GM12878 (cell line): ENCODE results near the gene C1R. TPM values are rescaled to one million over a fixed set of nuclear protein-coding genes. Genes with fewer than 3 reads are reported as not detected.

Source experiments
- ATAC-seq: fragments of 200-7000 bp; cut with Tn5 transposase; 3 replicates; pipeline ENCODE4 v1.9.1; 2020; ENCODE audit warnings: mild to moderate bottlenecking, moderate library complexity
- BruUV-seq: library from RNA; stranded (reverse); fragments of 400-500 nt; replicated peaks from 2 replicates; lab custom pipeline; 2021; lab: Mats Ljungman, UMichigan
- CTCF ChIA-PET: fragments of 300-600 bp; sonication (Branson Sonifier 250); formaldehyde crosslinking; extraction: SDS; loops from one replicate; lab custom pipeline; 2021; ENCODE audit warnings: inconsistent platforms; lab: Yijun Ruan, JAX
- POLR2A ChIA-PET: fragments of 350-600 bp; formaldehyde crosslinking; extraction: SDS; loops from one replicate; lab custom pipeline; 2021; ENCODE audit warnings: inconsistent platforms; lab: Charles Lee
- RAD21 ChIA-PET: fragments of 300-600 bp; sonication (Branson Sonifier 250); formaldehyde crosslinking; loops from one replicate; lab custom pipeline; 2023; ENCODE audit warnings: antibody characterized with exemption; ENCODE audit not compliant: unreplicated experiment; lab: Charles Lee
- SMC1A ChIA-PET: fragments of 300-600 bp; sonication (Branson Sonifier 250); formaldehyde crosslinking; loops from one replicate; lab custom pipeline; 2023; ENCODE audit not compliant: unreplicated experiment, uncharacterized antibody; lab: Charles Lee
- DNase-seq: peaks from one replicate; pipeline ENCODE4 v3.0.0-alpha.2; 2011; ENCODE audit warnings: low read depth, low spot score
- FAIRE-seq: peaks from 3 replicates; lab custom pipeline; 2011; peaks lifted over from hg19 to GRCh38; lab: Jason Lieb, UNC
- H2AFZ ChIP-seq: 2 replicates; pipeline ENCODE4 v1.6.0; 2011; ENCODE audit warnings: low read depth, low read length, control low read depth; ENCODE audit not compliant: control insufficient read depth
- H3K27ac ChIP-seq: 2 replicates; pipeline ENCODE4 v1.5.1; 2011; ENCODE audit warnings: control low read depth; ENCODE audit not compliant: control insufficient read depth, insufficient read depth
- H3K27me3 ChIP-seq, 2 experiments: replicated peaks in 1 of 2; 2 replicates each; pipeline versions ENCODE4 v1.6.0 to v1.6.1; 2011; ENCODE audit warnings: low read length in 1 of 2; ENCODE audit not compliant: control insufficient read depth in 2 of 2, insufficient read depth in 2 of 2
- H3K36me3 ChIP-seq, 2 experiments: 2 replicates each; pipeline ENCODE4 v1.5.1; 2011; ENCODE audit warnings: low read length in 1 of 2; ENCODE audit not compliant: control insufficient read depth in 2 of 2, insufficient read depth in 2 of 2
- H3K4me1 ChIP-seq: 2 replicates; pipeline ENCODE4 v1.6.1; 2011; ENCODE audit warnings: mild to moderate bottlenecking, low read length, moderate library complexity, mixed read lengths; ENCODE audit not compliant: control insufficient read depth, insufficient read depth
- H3K4me2 ChIP-seq: 2 replicates; pipeline ENCODE4 v1.6.0; 2011; ENCODE audit warnings: control low read depth; ENCODE audit not compliant: control insufficient read depth, insufficient read depth
- H3K4me3 ChIP-seq: fragments of 200-600 bp; sonication (generic); 2 replicates; pipeline ENCODE4 v1.5.1; 2016
- H3K79me2 ChIP-seq: 2 replicates; pipeline ENCODE4 v1.6.0; 2011; ENCODE audit warnings: low read length; ENCODE audit not compliant: control insufficient read depth, insufficient read depth
- H3K9ac ChIP-seq: 2 replicates; pipeline ENCODE4 v1.8.0; 2011; ENCODE audit warnings: low read length, control low read depth, mixed read lengths; ENCODE audit not compliant: control insufficient read depth, insufficient read depth
- H3K9me3 ChIP-seq: replicated peaks from 3 replicates; pipeline ENCODE4 v1.5.1; 2011; ENCODE audit warnings: mild to moderate bottlenecking, low read length; ENCODE audit not compliant: control insufficient read depth, insufficient read depth
- H4K20me1 ChIP-seq: 2 replicates; pipeline ENCODE4 v1.6.0; 2011; ENCODE audit not compliant: control insufficient read depth, insufficient read depth
- BCL11A ChIP-seq: IDR thresholded peaks from 2 replicates; pipeline ENCODE4 v1.6.1; 2011; ENCODE audit warnings: low read depth, low read length
- BRCA1 ChIP-seq: IDR thresholded peaks from 2 replicates; pipeline ENCODE4 v1.6.1; 2011; ENCODE audit warnings: low read depth, low read length, improper control_type of control experiment
- EED ChIP-seq: sonication (generic); IDR thresholded peaks from 2 replicates; pipeline ENCODE4 v1.6.1; 2016; ENCODE audit warnings: antibody characterized with exemption, low read depth
- FOS ChIP-seq: IDR thresholded peaks from 3 replicates; pipeline ENCODE4 v1.6.1; 2011; ENCODE audit warnings: borderline replicate concordance; ENCODE audit not compliant: insufficient read length; ENCODE audit errors: extremely low read depth
- GABPA ChIP-seq: IDR thresholded peaks from 2 replicates; pipeline ENCODE4 v1.6.1; 2014; ENCODE audit warnings: antibody characterized with exemption, low read depth, mild to moderate bottlenecking, inconsistent platforms
- NBN ChIP-seq: fragments of 450-650 bp; IDR thresholded peaks from 2 replicates; pipeline ENCODE4 v1.6.1; 2016
- NFIC ChIP-seq: IDR thresholded peaks from 2 replicates; pipeline ENCODE4 v1.6.1; 2012; ENCODE audit warnings: low read depth, mild to moderate bottlenecking, inconsistent platforms, low read length, moderate library complexity
- PML ChIP-seq: IDR thresholded peaks from 2 replicates; pipeline ENCODE4 v1.6.1; 2012; ENCODE audit warnings: low read length, inconsistent platforms
- SMARCA5 ChIP-seq: fragments of 450-650 bp; IDR thresholded peaks from 2 replicates; pipeline ENCODE4 v1.6.1; 2017; ENCODE audit warnings: mild to moderate bottlenecking
- TCF12 ChIP-seq: IDR thresholded peaks from 2 replicates; pipeline ENCODE4 v1.6.1; 2011; ENCODE audit warnings: low read depth, mild to moderate bottlenecking, low read length
- WRNIP1 ChIP-seq: IDR thresholded peaks from 2 replicates; pipeline ENCODE4 v1.6.1; 2011; ENCODE audit warnings: low read depth, low read length, improper control_type of control experiment, borderline replicate concordance
- ZNF24 ChIP-seq: fragments of 450-650 bp; IDR thresholded peaks from 2 replicates; pipeline ENCODE4 v1.6.1; 2017; ENCODE audit warnings: antibody characterized with exemption, mild to moderate bottlenecking
- ZZZ3 ChIP-seq: IDR thresholded peaks from 2 replicates; pipeline ENCODE4 v1.6.1; 2011; ENCODE audit warnings: low read depth; ENCODE audit not compliant: control insufficient read depth, insufficient read length
- WGBS: methylation state at CpG from one replicate; pipeline ENCODE4 v1.1.6; 2016; ENCODE audit warnings: low lambda C conversion rate; ENCODE audit not compliant: insufficient replicate concordance, insufficient coverage; ENCODE audit errors: missing lambda C conversion rate; 5-methylcytosine and 5-hydroxymethylcytosine counted together
- in situ Hi-C: fragments of 300-500 bp; cut with MboI; formaldehyde crosslinking; loops from 9 replicates; pipeline ENCODE4 v1.14.3; 2018; ENCODE audit warnings: mixed read lengths
- intact Hi-C: fragments of 100-400 bp; cut with micrococcal nuclease; formaldehyde crosslinking; loops from one replicate; pipeline ENCODE4 v1.14.2; 2022; ENCODE audit not compliant: unreplicated experiment
- polyA plus RNA-seq, 11 experiments: library from polyadenylated mRNA; depleted of rRNA in 4 of 11; unstranded in 6 of 11; stranded (reverse) in 5 of 11; fragments of >200 nt; fragmentation: Nextera tagmentation in 4 of 11; fragmentation: Illumina TruSeq in 1 of 11; extraction: Ambion mirVana in 4 of 11; extraction: Trizol in 1 of 11; gene quantifications; 1 replicate in 1 of 11; 2 replicates in 10 of 11; pipeline versions ENCODE4 v1.2.1 to v1.2.3, GENCODE V29; 2011 to 2016; ENCODE audit warnings: inconsistent platforms in 2 of 11, missing spikeins in 2 of 11, low read depth in 1 of 11
- total RNA-seq, 4 experiments: library from RNA; depleted of rRNA in 3 of 4; stranded (reverse); fragments of >200 nt in 3 of 4; fragmentation: Illumina TruSeq in 1 of 4; extraction: Trizol in 1 of 4; gene quantifications; 2 replicates each; pipeline versions ENCODE4 v1.2.1 to v1.2.3, GENCODE V29; 2013 to 2021
- TF ChIP-seq, protein P1 (sequence below): fragments of 450-650 bp; IDR thresholded peaks from 2 replicates; pipeline ENCODE4 v1.6.1; 2016; ENCODE audit warnings: mild to moderate bottlenecking
- TF ChIP-seq, protein P2 (sequence below): fragments of 450-650 bp; IDR thresholded peaks from 2 replicates; pipeline ENCODE4 v1.6.1; 2017; ENCODE audit warnings: mild to moderate bottlenecking, moderate library complexity
- TF ChIP-seq, protein P3 (sequence below): IDR thresholded peaks from 2 replicates; pipeline ENCODE4 v1.6.1; 2011; ENCODE audit warnings: low read depth, mild to moderate bottlenecking, low read length, moderate library complexity, borderline replicate concordance; ENCODE audit errors: extremely low read depth
- TF ChIP-seq, protein P4 (sequence below): IDR thresholded peaks from 2 replicates; pipeline ENCODE4 v1.6.1; 2012; ENCODE audit warnings: low read depth, low read length, improper control_type of control experiment

C1R gene
- total and polyA plus RNA-seq, 10 of the 15 experiments (the other 5 are each of a cell fraction or from before 2014, with no cell fraction given): 0.31 to 1.9 (median 0.96) TPM; not detected in 1

DNA sequence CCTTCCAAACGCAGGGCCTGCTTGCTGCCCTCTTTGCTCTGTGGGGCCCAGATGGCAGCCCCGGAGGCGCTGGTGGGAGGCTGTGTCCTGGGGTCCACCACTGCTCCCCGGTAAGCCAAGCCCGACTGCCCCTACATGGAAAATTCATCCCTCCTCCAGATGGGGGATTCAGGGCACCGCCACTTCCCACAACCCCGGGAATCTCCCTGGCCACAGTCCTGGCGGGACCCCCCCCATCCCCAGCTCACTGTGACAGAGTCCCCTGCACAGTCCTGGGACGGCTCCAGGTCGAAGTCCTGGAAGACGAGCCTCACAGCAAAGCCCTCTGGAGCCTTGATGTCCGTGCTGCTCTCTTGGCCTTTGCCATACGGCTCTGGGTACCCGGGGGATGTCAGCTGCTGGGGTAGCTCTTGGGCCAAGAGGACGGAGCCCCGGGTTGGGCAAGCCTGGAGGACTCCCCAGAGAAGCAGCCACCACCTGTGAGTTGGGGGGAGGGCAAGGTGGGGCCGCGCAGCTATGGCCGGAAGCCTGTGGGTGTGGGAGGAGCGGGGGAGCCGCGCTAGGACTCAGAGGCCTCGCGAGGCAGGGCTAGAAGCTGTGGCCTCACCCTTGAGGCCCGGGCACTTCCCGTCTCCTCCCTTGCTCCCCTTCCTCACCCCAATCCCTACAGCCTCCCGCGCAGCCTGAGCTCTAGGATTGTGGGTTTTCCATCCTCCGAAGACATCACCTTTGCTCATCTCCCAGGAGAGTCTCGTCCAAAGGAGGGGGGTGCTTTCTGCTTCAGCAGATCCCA is 16.0 kb upstream of the C1R start:
- TSS peak; percentile 61 for BruUV-seq
- Histone ChIP-seq H4K20me1 (no peaks in the 10 kb centered on the region), H3K27me3 (no peaks in the 10 kb centered on the region), H2AFZ (peak overlapping the region; percentile 93), H3K79me2 (peaks cover 31% of the 10 kb centered on the region), H3K27ac (peak overlapping the region; percentile 99), H3K9ac (peak overlapping the region; percentile 100), H3K4me1 (peaks cover 12% of the 10 kb centered on the region), H3K9me3 (peaks cover 6% of the 10 kb centered on the region), H3K4me3 (peak overlapping the region; percentile 96), H3K36me3 (peaks cover 0 to 4% of the 10 kb centered on the region in 2 experiments; a peak in 2 of 4 replicates), H3K4me2 (peak overlapping the region; percentile 91)
- 2% methylated on average over 21 of the region's 30 CpGs for WGBS
- peak; percentile 55 for DNase-seq
- in situ Hi-C loops: no loop called here
- ChIA-PET RAD21 (interaction anchor here (0.5 to 7.6 kb wide), 17 partner anchors 15 to 257 kb away, joined by 3 to 89 read pairs (median 4); partner anchors contain the start of genes C12orf57, CDCA3, LPCAT3 and RNU7-1), POLR2A (interaction anchor here (0.7 to 7.2 kb wide), 9 partner anchors 9 to 257 kb away, joined by 3 to 55 read pairs (median 3); partner anchors contain the start of genes C12orf57, CDCA3, CLSTN3 and LPCAT3), SMC1A (interaction anchor here (1.0 to 3.5 kb wide), 14 partner anchors 12 to 256 kb away, joined by 3 to 37 read pairs (median 4); partner anchors contain the start of genes C12orf57, LPCAT3, RNU7-1 and USP5), CTCF (interaction anchor here (0.5 to 7.7 kb wide), 29 partner anchors 9 to 764 kb away, joined by 3 to 61 read pairs (median 4); partner anchors contain the start of genes C12orf57, C1R, CDCA3 and RNU7-1)
- peak; percentile 85 for FAIRE-seq
- ATAC-seq: peak; percentile 98
- intact Hi-C loops: loop anchor here (2.0 kb wide), 1 partner anchor 163 kb away; the partner anchor contains the start of gene C12orf57
- TF ChIP-seq, protein P1, sequence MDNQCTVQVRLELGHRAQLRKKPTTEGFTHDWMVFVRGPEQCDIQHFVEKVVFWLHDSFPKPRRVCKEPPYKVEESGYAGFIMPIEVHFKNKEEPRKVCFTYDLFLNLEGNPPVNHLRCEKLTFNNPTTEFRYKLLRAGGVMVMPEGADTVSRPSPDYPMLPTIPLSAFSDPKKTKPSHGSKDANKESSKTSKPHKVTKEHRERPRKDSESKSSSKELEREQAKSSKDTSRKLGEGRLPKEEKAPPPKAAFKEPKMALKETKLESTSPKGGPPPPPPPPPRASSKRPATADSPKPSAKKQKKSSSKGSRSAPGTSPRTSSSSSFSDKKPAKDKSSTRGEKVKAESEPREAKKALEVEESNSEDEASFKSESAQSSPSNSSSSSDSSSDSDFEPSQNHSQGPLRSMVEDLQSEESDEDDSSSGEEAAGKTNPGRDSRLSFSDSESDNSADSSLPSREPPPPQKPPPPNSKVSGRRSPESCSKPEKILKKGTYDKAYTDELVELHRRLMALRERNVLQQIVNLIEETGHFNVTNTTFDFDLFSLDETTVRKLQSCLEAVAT: peak; percentile 26; the same call in 1 of the 2 replicates
- TF ChIP-seq FOS (no peak), TCF12 (peak; percentile 90), WRNIP1 (0 out of 2 replicates have a peak, but pooled peaks have one; percentile 46), BRCA1 (peak; percentile 66), ZZZ3 (no peak), EED (peak; percentile 68), NFIC (no peak), PML (peak; percentile 87; the same call in 1 of the 2 replicates), GABPA (no peak), SMARCA5 (peak; percentile 92; the same call in 1 of the 2 replicates), ZNF24 (no peak), BCL11A (peak; percentile 51; the same call in 1 of the 2 replicates), NBN (peak; percentile 86)
- TF ChIP-seq, protein P2, sequence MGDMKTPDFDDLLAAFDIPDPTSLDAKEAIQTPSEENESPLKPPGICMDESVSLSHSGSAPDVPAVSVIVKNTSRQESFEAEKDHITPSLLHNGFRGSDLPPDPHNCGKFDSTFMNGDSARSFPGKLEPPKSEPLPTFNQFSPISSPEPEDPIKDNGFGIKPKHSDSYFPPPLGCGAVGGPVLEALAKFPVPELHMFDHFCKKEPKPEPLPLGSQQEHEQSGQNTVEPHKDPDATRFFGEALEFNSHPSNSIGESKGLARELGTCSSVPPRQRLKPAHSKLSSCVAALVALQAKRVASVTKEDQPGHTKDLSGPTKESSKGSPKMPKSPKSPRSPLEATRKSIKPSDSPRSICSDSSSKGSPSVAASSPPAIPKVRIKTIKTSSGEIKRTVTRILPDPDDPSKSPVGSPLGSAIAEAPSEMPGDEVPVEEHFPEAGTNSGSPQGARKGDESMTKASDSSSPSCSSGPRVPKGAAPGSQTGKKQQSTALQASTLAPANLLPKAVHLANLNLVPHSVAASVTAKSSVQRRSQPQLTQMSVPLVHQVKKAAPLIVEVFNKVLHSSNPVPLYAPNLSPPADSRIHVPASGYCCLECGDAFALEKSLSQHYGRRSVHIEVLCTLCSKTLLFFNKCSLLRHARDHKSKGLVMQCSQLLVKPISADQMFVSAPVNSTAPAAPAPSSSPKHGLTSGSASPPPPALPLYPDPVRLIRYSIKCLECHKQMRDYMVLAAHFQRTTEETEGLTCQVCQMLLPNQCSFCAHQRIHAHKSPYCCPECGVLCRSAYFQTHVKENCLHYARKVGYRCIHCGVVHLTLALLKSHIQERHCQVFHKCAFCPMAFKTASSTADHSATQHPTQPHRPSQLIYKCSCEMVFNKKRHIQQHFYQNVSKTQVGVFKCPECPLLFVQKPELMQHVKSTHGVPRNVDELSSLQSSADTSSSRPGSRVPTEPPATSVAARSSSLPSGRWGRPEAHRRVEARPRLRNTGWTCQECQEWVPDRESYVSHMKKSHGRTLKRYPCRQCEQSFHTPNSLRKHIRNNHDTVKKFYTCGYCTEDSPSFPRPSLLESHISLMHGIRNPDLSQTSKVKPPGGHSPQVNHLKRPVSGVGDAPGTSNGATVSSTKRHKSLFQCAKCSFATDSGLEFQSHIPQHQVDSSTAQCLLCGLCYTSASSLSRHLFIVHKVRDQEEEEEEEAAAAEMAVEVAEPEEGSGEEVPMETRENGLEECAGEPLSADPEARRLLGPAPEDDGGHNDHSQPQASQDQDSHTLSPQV: no peak
- TF ChIP-seq, protein P3, sequence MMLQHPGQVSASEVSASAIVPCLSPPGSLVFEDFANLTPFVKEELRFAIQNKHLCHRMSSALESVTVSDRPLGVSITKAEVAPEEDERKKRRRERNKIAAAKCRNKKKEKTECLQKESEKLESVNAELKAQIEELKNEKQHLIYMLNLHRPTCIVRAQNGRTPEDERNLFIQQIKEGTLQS: no peak
- TF ChIP-seq, protein P4, sequence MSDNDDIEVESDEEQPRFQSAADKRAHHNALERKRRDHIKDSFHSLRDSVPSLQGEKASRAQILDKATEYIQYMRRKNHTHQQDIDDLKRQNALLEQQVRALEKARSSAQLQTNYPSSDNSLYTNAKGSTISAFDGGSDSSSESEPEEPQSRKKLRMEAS: peak; percentile 43; the same call in 1 of the 2 replicates
